ENCODE data around the gene TSSK3. TPM values are rescaled to one million over a fixed set of nuclear protein-coding genes. Genes with fewer than 3 reads are reported as not detected.

Gene TSSK3
- total RNA-seq, 1 experiment from 2014 or later: 4.3 TPM

DNA sequence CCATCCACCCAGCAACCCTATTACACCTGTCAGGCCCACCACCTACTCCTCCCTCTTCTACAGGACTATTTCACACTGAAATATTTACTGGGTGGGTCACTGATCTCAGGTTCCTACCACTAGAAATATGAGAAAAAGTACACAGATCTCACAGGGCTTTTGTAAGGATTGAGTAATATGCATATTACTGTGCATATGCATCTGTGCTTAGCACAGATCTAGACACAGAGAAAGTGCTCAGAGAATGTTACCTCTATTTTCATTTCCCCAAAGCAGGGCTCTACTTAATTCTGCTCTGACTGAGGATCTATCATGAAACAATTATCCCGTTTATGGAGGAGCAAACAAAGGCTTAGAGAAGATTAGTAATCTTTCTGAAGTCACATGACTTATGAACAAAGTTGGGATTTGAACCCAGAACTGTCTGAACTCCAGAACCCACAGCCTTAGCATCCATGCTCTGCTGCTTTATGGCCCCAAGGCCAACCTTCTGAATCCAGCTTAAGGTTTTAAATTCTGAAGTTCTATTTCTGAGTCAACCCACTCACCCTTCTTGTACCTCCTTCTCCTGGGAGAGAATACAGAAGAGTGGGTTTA is 11.8 kb downstream of the TSSK3 start:
- Histone ChIP-seq H3K4me3 (ENCODE audit: low read depth, low read length, poor library complexity, severe bottlenecking) (no peak overlapping the region), H3K36me3 (ENCODE audit: insufficient read depth, low read length, poor library complexity, severe bottlenecking) (peaks cover 41% of the 10 kb centered on the region), H3K27me3 (replicated peaks; ENCODE audit: insufficient read depth, low read depth, low read length, poor library complexity) (no peaks in the 10 kb centered on the region), H3K9me3 (ENCODE audit: low read depth, low read length, poor library complexity, severe bottlenecking) (no peaks in the 10 kb centered on the region), H3K4me1 (ENCODE audit: insufficient read depth, low read length, poor library complexity, severe bottlenecking) (no peaks in the 10 kb centered on the region), H3K27ac (ENCODE audit: low read depth, low read length, poor library complexity, severe bottlenecking) (no peak overlapping the region)
- intact Hi-C loops (cut with micrococcal nuclease; ENCODE audit: unreplicated experiment): no loop called here
- TF ChIP-seq CTCF (conservative IDR thresholded peaks at IDR 0.05; ENCODE audit: low read depth, low read length) (no peak), EZH2 (IDR thresholded peaks at IDR 0.05; ENCODE audit: borderline replicate concordance, low read depth, low read length, poor library complexity, severe bottlenecking) (no peak)
- POLR2A ChIA-PET (ENCODE audit: low non-redundant PET): no interaction called here
- no TSS peak for BruUV-seq (replicated peaks)
- CTCF ChIA-PET: no interaction called here
- no peak for DNase-seq (ENCODE audit: low spot score)

- CTCF ChIA-PET: no interaction called here
- Histone ChIP-seq H3K27me3 (replicated peaks; ENCODE audit: insufficient read depth, low read depth, low read length, poor library complexity) (no peaks in the 10 kb centered on the region), H3K4me1 (ENCODE audit: insufficient read depth, low read length, poor library complexity, severe bottlenecking) (no peaks in the 10 kb centered on the region), H3K9me3 (ENCODE audit: low read depth, low read length, poor library complexity, severe bottlenecking) (no peaks in the 10 kb centered on the region), H3K4me3 (ENCODE audit: low read depth, low read length, poor library complexity, severe bottlenecking) (no peak overlapping the region), H3K36me3 (ENCODE audit: insufficient read depth, low read length, poor library complexity, severe bottlenecking) (peaks cover 37% of the 10 kb centered on the region), H3K27ac (ENCODE audit: low read depth, low read length, poor library complexity, severe bottlenecking) (no peak overlapping the region)
- POLR2A ChIA-PET (ENCODE audit: low non-redundant PET): no interaction called here
- intact Hi-C loops (cut with micrococcal nuclease; ENCODE audit: unreplicated experiment): no loop called here
- no TSS peak for BruUV-seq (replicated peaks)
- TF ChIP-seq EZH2 (IDR thresholded peaks at IDR 0.05; ENCODE audit: borderline replicate concordance, low read depth, low read length, poor library complexity, severe bottlenecking): no peak
- no peak for TF ChIP-seq CTCF (conservative IDR thresholded peaks at IDR 0.05; ENCODE audit: low read depth, low read length)
- DNase-seq (ENCODE audit: low spot score): no peak
These were observed 13.9 kb downstream of the TSSK3 start for GRCh38 chr1:32376199-32376598.

DNA sequence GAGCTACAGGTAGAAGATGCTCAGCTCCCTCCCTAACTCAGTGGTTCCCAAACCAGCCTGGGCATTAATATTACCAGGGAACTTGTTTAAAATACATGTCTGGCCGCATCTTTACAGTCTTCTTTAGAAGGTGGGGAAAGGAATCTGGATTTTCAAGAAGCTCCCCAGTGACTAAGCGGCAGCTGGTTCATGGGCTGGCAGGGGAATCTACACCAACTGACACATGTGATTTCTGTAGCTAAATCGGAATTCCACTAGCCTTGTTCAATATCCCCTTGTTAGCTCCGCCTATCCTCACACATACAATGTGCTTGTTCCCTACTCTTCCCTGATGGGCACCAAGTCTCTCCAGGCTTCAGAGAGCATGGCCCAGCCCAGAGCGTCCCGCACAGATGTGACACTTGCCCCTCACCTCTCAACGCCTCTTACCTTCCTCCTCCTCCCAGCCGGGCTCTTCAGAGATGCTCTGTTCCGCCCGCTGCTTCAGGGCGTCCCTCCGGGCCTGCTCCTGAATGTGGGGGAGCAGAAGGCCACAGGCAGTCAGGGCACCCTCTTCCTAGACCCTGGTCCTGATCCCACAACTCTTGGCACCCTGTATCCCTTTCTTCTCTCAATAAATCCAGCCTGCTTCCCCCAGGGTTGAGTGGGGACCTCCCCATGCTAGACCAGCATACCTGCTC is 15.3 kb downstream of the TSSK3 start:
- no peaks in the 10 kb centered on the region for H3K27me3 ChIP-seq (replicated peaks; ENCODE audit: insufficient read depth, low read depth, low read length, poor library complexity)
- H3K4me3 ChIP-seq (ENCODE audit: low read depth, low read length, poor library complexity, severe bottlenecking): no peak overlapping the region
- CTCF ChIA-PET: no interaction called here
- no peak for DNase-seq (ENCODE audit: low spot score)
- no peaks in the 10 kb centered on the region for H3K9me3 ChIP-seq (ENCODE audit: low read depth, low read length, poor library complexity, severe bottlenecking)
- intact Hi-C loops (cut with micrococcal nuclease; ENCODE audit: unreplicated experiment): no loop called here
- H3K4me1 ChIP-seq (ENCODE audit: insufficient read depth, low read length, poor library complexity, severe bottlenecking): no peaks in the 10 kb centered on the region
- H3K36me3 ChIP-seq (ENCODE audit: insufficient read depth, low read length, poor library complexity, severe bottlenecking): peaks cover 36% of the 10 kb centered on the region
- TF ChIP-seq EZH2 (IDR thresholded peaks at IDR 0.05; ENCODE audit: borderline replicate concordance, low read depth, low read length, poor library complexity, severe bottlenecking) (no peak), CTCF (conservative IDR thresholded peaks at IDR 0.05; ENCODE audit: low read depth, low read length) (no peak)
- H3K27ac ChIP-seq (ENCODE audit: low read depth, low read length, poor library complexity, severe bottlenecking): no peak overlapping the region
- BruUV-seq (replicated peaks): no TSS peak
- POLR2A ChIA-PET (ENCODE audit: low non-redundant PET): interaction anchor here (0.6 kb wide), 1 partner anchor 19 kb away, joined by 6 read pairs; no protein-coding TSS in a partner anchor
